GM19023 (cell line): ENCODE data around the gene ADO.
A peak's percentile ranks its signal among the peaks of the same experiment; 100 is the strongest.

ENCODE experiments used
- ATAC-seq: cut with Tn5 transposase; IDR thresholded peaks from one replicate; pipeline ENCODE4 v1.9.1; 2021; ENCODE audit warnings: mild to moderate bottlenecking, moderate library complexity; ENCODE audit not compliant: unreplicated experiment

Gene ADO

GRCh38 chr10:62790571-62790970 is 13.9 kb upstream of the ADO start:
- ATAC-seq = no peak

GRCh38 chr10:62792261-62792660 is 12.3 kb upstream of the ADO start:
- ATAC-seq = no peak

- ATAC-seq = no peak
Observed at GRCh38 chr10:62794306-62794705, 10.2 kb upstream of the ADO start.

GRCh38 chr10:62795100-62795499 is 9.4 kb upstream of the ADO start:
- no peak for ATAC-seq

GRCh38 chr10:62795762-62796161 is 8.8 kb upstream of the ADO start:
- ATAC-seq = no peak

GRCh38 chr10:62796896-62797295 is 7.6 kb upstream of the ADO start:
- ATAC-seq = no peak

GRCh38 chr10:62801871-62802270 is 2.6 kb upstream of the ADO start:
- no peak for ATAC-seq

GRCh38 chr10:62803724-62804355 is 680 bp upstream of the ADO start:
- peak; percentile 3 for ATAC-seq

- peak; percentile 12 for ATAC-seq
Observed at GRCh38 chr10:62805231-62806099, 945 bp downstream of the ADO start.

GRCh38 chr10:62806251-62806650 is 1.7 kb downstream of the ADO start:
- no peak for ATAC-seq

GRCh38 chr10:62810156-62810902 is 5.8 kb downstream of the ADO start:
- ATAC-seq = no peak

- peak; percentile 48 for ATAC-seq
Observed at GRCh38 chr10:62811159-62811875, 6.8 kb downstream of the ADO start.

GRCh38 chr10:62812672-62813439 is 8.3 kb downstream of the ADO start:
- ATAC-seq = no peak

- ATAC-seq = no peak
Observed at GRCh38 chr10:62813453-62813852, 8.9 kb downstream of the ADO start.

GRCh38 chr10:62813981-62814380 is 9.5 kb downstream of the ADO start:
- ATAC-seq = no peak

- no peak for ATAC-seq
Observed at GRCh38 chr10:62814756-62815380, 10.3 kb downstream of the ADO start.

GRCh38 chr10:62815381-62816075 is 11.0 kb downstream of the ADO start:
- no peak for ATAC-seq

- no peak for ATAC-seq
Observed at GRCh38 chr10:62816076-62816330, 11.5 kb downstream of the ADO start.

GRCh38 chr10:62816331-62817120 is 12.0 kb downstream of the ADO start, which contains the start of gene EGR2:
Gene EGR2 (minus strand): TSS chr10:62816366. CDS start chr10:62816029, 337 bp downstream.
- ATAC-seq = peak; percentile 76
